Karpas-422 (cell line): ENCODE results near the gene KCNJ10. TPM values are rescaled to one million over a fixed set of nuclear protein-coding genes. Genes with fewer than 3 reads are reported as not detected.
A peak's percentile ranks its signal among the peaks of the same experiment; 100 is the strongest.

Experiments used
- DNase-seq: peaks from one replicate; pipeline ENCODE4 v3.0.0-alpha.2; 2015
- H2AFZ ChIP-seq: fragments of 200-600 bp; sonication (generic); 2 replicates; pipeline ENCODE4 v1.6.1; 2014; ENCODE audit warnings: antibody characterized with exemption, low read length, mixed read lengths
- H3K27ac ChIP-seq: fragments of 200-600 bp; sonication (generic); 2 replicates; pipeline ENCODE4 v1.5.1; 2014; ENCODE audit warnings: mild to moderate bottlenecking, low read length, moderate library complexity
- H3K27me3 ChIP-seq: fragments of 200-600 bp; sonication (generic); 2 replicates; pipeline ENCODE4 v1.6.1; 2014; ENCODE audit warnings: low read length, mixed read lengths
- H3K36me3 ChIP-seq: fragments of 200-600 bp; sonication (generic); 2 replicates; pipeline ENCODE4 v1.6.1; 2014; ENCODE audit warnings: low read length, mixed read lengths; ENCODE audit not compliant: insufficient read depth
- H3K4me1 ChIP-seq: fragments of 200-600 bp; sonication (generic); 2 replicates; pipeline ENCODE4 v1.6.1; 2014; ENCODE audit warnings: mild to moderate bottlenecking, low read length, mixed read lengths
- H3K4me2 ChIP-seq: fragments of 200-600 bp; sonication (generic); 2 replicates; pipeline ENCODE4 v1.6.1; 2014; ENCODE audit warnings: low read length, low read depth, mild to moderate bottlenecking; ENCODE audit not compliant: poor library complexity, severe bottlenecking
- H3K4me3 ChIP-seq: fragments of 200-600 bp; sonication (generic); 2 replicates; pipeline ENCODE4 v1.5.1; 2014; ENCODE audit warnings: mild to moderate bottlenecking, antibody characterized with exemption, low read length, mixed read lengths
- H3K79me2 ChIP-seq: fragments of 200-600 bp; sonication (generic); 2 replicates; pipeline ENCODE4 v1.6.1; 2014; ENCODE audit warnings: mild to moderate bottlenecking, low read length, mixed read lengths
- H3K9ac ChIP-seq: fragments of 200-600 bp; sonication (generic); 2 replicates; pipeline ENCODE4 v1.6.0; 2014; ENCODE audit warnings: low read length
- H3K9me2 ChIP-seq: fragments of 200-600 bp; sonication (generic), shearing (Covaris generic); replicated peaks from 2 replicates; pipeline ENCODE4 v1.6.0; 2014; ENCODE audit warnings: mild to moderate bottlenecking, low read length, moderate library complexity; ENCODE audit not compliant: insufficient read depth
- H3K9me3 ChIP-seq: fragments of 300-700, 200-600 bp; sonication (generic); 2 replicates; pipeline ENCODE4 v1.6.1; 2014; ENCODE audit warnings: low read length, mixed read lengths
- H4K20me1 ChIP-seq: fragments of 200-600 bp; sonication (generic); 2 replicates; pipeline ENCODE4 v1.6.1; 2014; ENCODE audit warnings: mild to moderate bottlenecking, antibody characterized with exemption, low read length, low read depth; ENCODE audit not compliant: insufficient read depth
- total RNA-seq: library from RNA; depleted of rRNA; stranded (reverse); fragments of >200 nt; shearing (Covaris generic); gene quantifications from 2 replicates; pipeline ENCODE4 v1.2.3, GENCODE V29; 2014; ENCODE audit warnings: low replicate concordance

The KCNJ10 gene
- total RNA-seq, 1 experiment from 2014 or later: not detected

- no peaks in the 10 kb centered on the region for H4K20me1 ChIP-seq
- H3K27me3 ChIP-seq: no peaks in the 10 kb centered on the region
- DNase-seq: peak; percentile 4
- no peak overlapping the region for H3K4me3 ChIP-seq
- H3K4me1 ChIP-seq: no peaks in the 10 kb centered on the region
- no peaks in the 10 kb centered on the region for H3K79me2 ChIP-seq
- no peak overlapping the region for H3K27ac ChIP-seq
- H3K9me3 ChIP-seq: no peaks in the 10 kb centered on the region
- no peak overlapping the region for H3K4me2 ChIP-seq
- no peaks in the 10 kb centered on the region for H3K9me2 ChIP-seq
- H2AFZ ChIP-seq: no peak overlapping the region
- no peak overlapping the region for H3K9ac ChIP-seq
- no peaks in the 10 kb centered on the region for H3K36me3 ChIP-seq
Measured at GRCh38 chr1:160001440-160001839, 68.5 kb downstream of the KCNJ10 start.

GRCh38 chr1:159999204-159999603 lies 70.8 kb downstream of the KCNJ10 start:
- Histone ChIP-seq H3K4me3 (no peak overlapping the region), H3K27ac (no peak overlapping the region), H3K9me3 (no peaks in the 10 kb centered on the region), H2AFZ (no peak overlapping the region), H3K36me3 (no peaks in the 10 kb centered on the region), H3K4me1 (no peaks in the 10 kb centered on the region), H3K4me2 (no peak overlapping the region), H3K79me2 (no peaks in the 10 kb centered on the region), H3K27me3 (no peaks in the 10 kb centered on the region), H3K9me2 (no peaks in the 10 kb centered on the region), H3K9ac (no peak overlapping the region), H4K20me1 (no peaks in the 10 kb centered on the region)
- peak; percentile 16 for DNase-seq

GRCh38 chr1:159996653-159997052 lies 73.3 kb downstream of the KCNJ10 start:
- Histone ChIP-seq H3K9ac (no peak overlapping the region), H3K27ac (no peak overlapping the region), H3K4me2 (no peak overlapping the region), H3K27me3 (no peaks in the 10 kb centered on the region), H3K79me2 (no peaks in the 10 kb centered on the region), H3K4me1 (no peaks in the 10 kb centered on the region), H4K20me1 (no peaks in the 10 kb centered on the region), H2AFZ (no peak overlapping the region), H3K9me3 (no peaks in the 10 kb centered on the region), H3K9me2 (no peaks in the 10 kb centered on the region), H3K4me3 (no peak overlapping the region), H3K36me3 (no peaks in the 10 kb centered on the region)
- no peak for DNase-seq

- Histone ChIP-seq H3K9me2 (no peaks in the 10 kb centered on the region), H3K36me3 (no peaks in the 10 kb centered on the region), H3K4me1 (no peaks in the 10 kb centered on the region), H4K20me1 (no peaks in the 10 kb centered on the region), H3K9ac (no peak overlapping the region), H3K27ac (no peak overlapping the region), H3K9me3 (no peaks in the 10 kb centered on the region), H3K4me2 (no peak overlapping the region), H2AFZ (no peak overlapping the region), H3K4me3 (no peak overlapping the region), H3K27me3 (no peaks in the 10 kb centered on the region), H3K79me2 (no peaks in the 10 kb centered on the region)
- DNase-seq: peak; percentile 10
Measured at GRCh38 chr1:159994896-159995295, 75.1 kb downstream of the KCNJ10 start.

GRCh38 chr1:159993911-159994310 lies 76.0 kb downstream of the KCNJ10 start:
- H4K20me1 ChIP-seq: no peaks in the 10 kb centered on the region
- no peak overlapping the region for H2AFZ ChIP-seq
- no peak overlapping the region for H3K4me2 ChIP-seq
- H3K4me3 ChIP-seq: no peak overlapping the region
- no peak overlapping the region for H3K9ac ChIP-seq
- peak; percentile 14 for DNase-seq
- no peaks in the 10 kb centered on the region for H3K4me1 ChIP-seq
- no peaks in the 10 kb centered on the region for H3K27me3 ChIP-seq
- H3K79me2 ChIP-seq: no peaks in the 10 kb centered on the region
- H3K9me2 ChIP-seq: no peaks in the 10 kb centered on the region
- H3K27ac ChIP-seq: no peak overlapping the region
- no peaks in the 10 kb centered on the region for H3K9me3 ChIP-seq
- H3K36me3 ChIP-seq: no peaks in the 10 kb centered on the region

- Histone ChIP-seq H3K9me3 (no peaks in the 10 kb centered on the region), H2AFZ (no peak overlapping the region), H3K4me3 (no peak overlapping the region), H3K36me3 (no peaks in the 10 kb centered on the region), H3K27ac (no peak overlapping the region), H3K27me3 (no peaks in the 10 kb centered on the region), H3K9me2 (no peaks in the 10 kb centered on the region), H3K4me1 (no peaks in the 10 kb centered on the region), H3K9ac (no peak overlapping the region), H3K79me2 (no peaks in the 10 kb centered on the region), H3K4me2 (no peak overlapping the region), H4K20me1 (no peaks in the 10 kb centered on the region)
- DNase-seq: no peak
Measured at GRCh38 chr1:159992161-159992560, 77.8 kb downstream of the KCNJ10 start.

GRCh38 chr1:159991513-159991912 lies 78.4 kb downstream of the KCNJ10 start:
- no peaks in the 10 kb centered on the region for H3K9me3 ChIP-seq
- no peak overlapping the region for H2AFZ ChIP-seq
- no peak overlapping the region for H3K4me3 ChIP-seq
- H3K9ac ChIP-seq: no peak overlapping the region
- no peaks in the 10 kb centered on the region for H3K79me2 ChIP-seq
- no peaks in the 10 kb centered on the region for H3K4me1 ChIP-seq
- H4K20me1 ChIP-seq: no peaks in the 10 kb centered on the region
- no peak overlapping the region for H3K27ac ChIP-seq
- no peaks in the 10 kb centered on the region for H3K9me2 ChIP-seq
- H3K36me3 ChIP-seq: no peaks in the 10 kb centered on the region
- no peak for DNase-seq
- no peak overlapping the region for H3K4me2 ChIP-seq
- H3K27me3 ChIP-seq: no peaks in the 10 kb centered on the region

- Histone ChIP-seq H3K36me3 (no peaks in the 10 kb centered on the region), H3K9me2 (no peaks in the 10 kb centered on the region), H2AFZ (no peak overlapping the region), H3K4me2 (no peak overlapping the region), H4K20me1 (no peaks in the 10 kb centered on the region), H3K4me1 (no peaks in the 10 kb centered on the region), H3K9ac (no peak overlapping the region), H3K4me3 (no peak overlapping the region), H3K9me3 (no peaks in the 10 kb centered on the region), H3K79me2 (no peaks in the 10 kb centered on the region), H3K27ac (no peak overlapping the region), H3K27me3 (no peaks in the 10 kb centered on the region)
- DNase-seq: no peak
Measured at GRCh38 chr1:159990005-159990404, 80.0 kb downstream of the KCNJ10 start.

- H3K27ac ChIP-seq: no peak overlapping the region
- H4K20me1 ChIP-seq: no peaks in the 10 kb centered on the region
- no peak overlapping the region for H3K4me2 ChIP-seq
- peak; percentile 14 for DNase-seq
- no peak overlapping the region for H2AFZ ChIP-seq
- no peak overlapping the region for H3K9ac ChIP-seq
- H3K27me3 ChIP-seq: no peaks in the 10 kb centered on the region
- no peaks in the 10 kb centered on the region for H3K36me3 ChIP-seq
- no peaks in the 10 kb centered on the region for H3K9me2 ChIP-seq
- no peaks in the 10 kb centered on the region for H3K79me2 ChIP-seq
- no peaks in the 10 kb centered on the region for H3K9me3 ChIP-seq
- no peak overlapping the region for H3K4me3 ChIP-seq
- no peaks in the 10 kb centered on the region for H3K4me1 ChIP-seq
Measured at GRCh38 chr1:159989581-159989980, 80.4 kb downstream of the KCNJ10 start.
